HCT116 (cell line): ENCODE results near the gene OBSCN. TPM values are rescaled to one million over a fixed set of nuclear protein-coding genes. Genes with fewer than 3 reads are reported as not detected.

Experiments
- ATAC-seq: fragments of 200-7000 bp; cut with Tn5 transposase; 2 replicates; pipeline ENCODE4 v1.9.1; 2020; ENCODE audit warnings: mild to moderate bottlenecking, moderate library complexity
- BruUV-seq: library from RNA; stranded (reverse); fragments of 400-500 nt; replicated peaks from 2 replicates; lab custom pipeline; 2021; lab: Mats Ljungman, UMichigan
- CTCF ChIA-PET: fragments of 300-600 bp; sonication (Branson Sonifier 250); formaldehyde crosslinking; loops from one replicate; lab custom pipeline; 2021; ENCODE audit warnings: antibody characterized with exemption; lab: Charles Lee
- POLR2A ChIA-PET: fragments of 300-600, 350-600 bp; sonication (Branson Sonifier 250); formaldehyde crosslinking; loops from one replicate; lab custom pipeline; 2021; ENCODE audit warnings: antibody characterized with exemption; lab: Charles Lee
- RAD21 ChIA-PET, 2 experiments: fragments of 300-600 bp; sonication (Branson Sonifier 250); formaldehyde crosslinking; loops; one replicate each; lab custom pipeline; 2023; ENCODE audit warnings: low total read pairs in 2 of 2; ENCODE audit not compliant: uncharacterized antibody in 2 of 2, unreplicated experiment in 2 of 2, low non-redundant PET in 1 of 2; lab: Charles Lee
- DNase-seq: peaks from one replicate; pipeline ENCODE4 v3.0.0-alpha.2; 2010; ENCODE audit warnings: low read depth, low spot score
- H2AFZ ChIP-seq: fragments of 200-600 bp; shearing (Covaris generic), sonication (generic); 2 replicates; pipeline ENCODE4 v1.6.1; 2017; ENCODE audit warnings: low read depth, mixed run types, mixed read lengths, antibody characterized with exemption, low read length; ENCODE audit not compliant: poor library complexity, severe bottlenecking
- H3K27ac ChIP-seq: 2 replicates; pipeline ENCODE4 v1.5.1; 2012; ENCODE audit warnings: low read depth, low read length
- H3K27me3 ChIP-seq: fragments of 200-600 bp; sonication (generic); 2 replicates; pipeline ENCODE4 v1.6.1; 2016; ENCODE audit warnings: mixed run types, low read length, mixed read lengths; ENCODE audit not compliant: insufficient read depth
- H3K36me3 ChIP-seq, 2 experiments: fragments of 200-500 bp in 1 of 2; fragments of 200-600 bp in 1 of 2; sonication (Bioruptor generic) in 1 of 2; sonication (generic) in 1 of 2; 2 replicates each; pipeline versions ENCODE4 v1.5.1 to v1.6.1; 2014 to 2016; ENCODE audit warnings: low read length in 2 of 2, inconsistent platforms in 1 of 2, mixed read lengths in 1 of 2, mixed run types in 1 of 2; ENCODE audit not compliant: insufficient read depth in 2 of 2, control insufficient read depth in 1 of 2
- H3K4me1 ChIP-seq, 2 experiments: fragments of 200-600 bp in 1 of 2; sonication (generic) in 1 of 2; 2 replicates each; pipeline versions ENCODE4 v1.5.1 to v1.6.1; 2012 to 2017; ENCODE audit warnings: low read length in 2 of 2, inconsistent platforms in 1 of 2, mild to moderate bottlenecking in 1 of 2, mixed read lengths in 1 of 2, mixed run types in 1 of 2, moderate library complexity in 1 of 2; ENCODE audit not compliant: insufficient read depth in 2 of 2, control insufficient read depth in 1 of 2
- H3K4me2 ChIP-seq: fragments of 200-600 bp; sonication (generic); 2 replicates; pipeline ENCODE4 v1.6.1; 2017; ENCODE audit warnings: mixed run types, low read length, mixed read lengths
- H3K4me3 ChIP-seq, 2 experiments: fragments of 200-600 bp in 1 of 2; sonication (generic) in 1 of 2; replicated peaks in 1 of 2; 2 replicates each; pipeline ENCODE4 v1.5.1; 2011 to 2016; ENCODE audit warnings: low read length in 2 of 2, control low read depth in 1 of 2, low read depth in 1 of 2, mild to moderate bottlenecking in 1 of 2, mixed read lengths in 1 of 2, mixed run types in 1 of 2
- H3K79me2 ChIP-seq: fragments of 200-600 bp; sonication (generic); 2 replicates; pipeline ENCODE4 v1.6.1; 2017; ENCODE audit warnings: mild to moderate bottlenecking, mixed run types, low read length, moderate library complexity, mixed read lengths; ENCODE audit not compliant: insufficient read depth
- H3K9ac ChIP-seq: fragments of 200-600 bp; sonication (generic); 2 replicates; pipeline ENCODE4 v1.6.1; 2016; ENCODE audit warnings: low read length, mixed read lengths
- H3K9me2 ChIP-seq: fragments of 200-600 bp; sonication (generic), shearing (Covaris generic); 2 replicates; pipeline ENCODE4 v1.6.1; 2017; ENCODE audit warnings: mixed run types, mild to moderate bottlenecking, moderate library complexity; ENCODE audit not compliant: insufficient read depth
- H3K9me3 ChIP-seq, 2 experiments: fragments of 200-500 bp in 1 of 2; fragments of 200-600 bp in 1 of 2; sonication (Bioruptor generic) in 1 of 2; sonication (generic) in 1 of 2; 2 replicates each; pipeline ENCODE4 v1.6.1; 2014 to 2017; ENCODE audit warnings: low read length in 2 of 2, mixed read lengths in 2 of 2, inconsistent platforms in 1 of 2, low read depth in 1 of 2, mild to moderate bottlenecking in 1 of 2, mixed run types in 1 of 2, moderate library complexity in 1 of 2; ENCODE audit not compliant: control insufficient read depth in 1 of 2, insufficient read depth in 1 of 2
- H4K20me1 ChIP-seq: fragments of 200-600 bp; sonication (generic), shearing (Covaris generic); 2 replicates; pipeline ENCODE4 v1.6.1; 2017; ENCODE audit warnings: mixed run types, mild to moderate bottlenecking, moderate library complexity; ENCODE audit not compliant: insufficient read depth
- ATF3 ChIP-seq: IDR thresholded peaks from 2 replicates; pipeline ENCODE4 v1.6.1; 2012
- CBX3 ChIP-seq: IDR thresholded peaks from 2 replicates; pipeline ENCODE4 v1.6.1; 2012; ENCODE audit warnings: low read depth
- CEBPB ChIP-seq: IDR thresholded peaks from 2 replicates; pipeline ENCODE4 v1.6.1; 2012; ENCODE audit warnings: low read depth
- CTCF ChIP-seq, 3 experiments: fragments of 200-600 bp in 1 of 3; sonication (generic) in 1 of 3; IDR thresholded peaks in 2 of 3; conservative IDR thresholded peaks in 1 of 3; 2 replicates each; pipeline ENCODE4 v1.5.1; 2012 to 2017; ENCODE audit warnings: low read depth in 2 of 3, low read length in 2 of 3, antibody characterized with exemption in 1 of 3, borderline replicate concordance in 1 of 3, control low read depth in 1 of 3, mild to moderate bottlenecking in 1 of 3, mixed read lengths in 1 of 3, mixed run types in 1 of 3, moderate library complexity in 1 of 3; ENCODE audit not compliant: insufficient read depth in 1 of 3
- ELF1 ChIP-seq: IDR thresholded peaks from 2 replicates; pipeline ENCODE4 v1.6.1; 2012; ENCODE audit warnings: low read depth, borderline replicate concordance
- EZH2 ChIP-seq: fragments of 200-600 bp; sonication (generic); IDR thresholded peaks from 2 replicates; pipeline ENCODE4 v1.6.1; 2017; ENCODE audit warnings: antibody characterized with exemption, mixed run types
- EZH2phosphoT487 ChIP-seq: fragments of 200-600 bp; IDR thresholded peaks from 2 replicates; pipeline ENCODE4 v1.6.1; 2018; ENCODE audit warnings: antibody characterized with exemption, borderline replicate concordance
- JUND ChIP-seq: IDR thresholded peaks from 2 replicates; pipeline ENCODE4 v1.6.1; 2012
- MAX ChIP-seq: IDR thresholded peaks from 2 replicates; pipeline ENCODE4 v1.6.1; 2012
- POLR2A ChIP-seq: IDR thresholded peaks from 2 replicates; pipeline ENCODE4 v1.7.0; 2011; ENCODE audit warnings: borderline replicate concordance; ENCODE audit not compliant: insufficient read depth, insufficient read length; ENCODE audit errors: extremely low read depth
- POLR2AphosphoS5 ChIP-seq: IDR thresholded peaks from 2 replicates; pipeline ENCODE4 v1.6.1; 2011; ENCODE audit warnings: mild to moderate bottlenecking, low read depth, low read length, moderate library complexity
- RAD21 ChIP-seq: IDR thresholded peaks from 2 replicates; pipeline ENCODE4 v1.6.1; 2012; ENCODE audit warnings: low read depth, mild to moderate bottlenecking
- SIN3A ChIP-seq: IDR thresholded peaks from 2 replicates; pipeline ENCODE4 v1.6.1; 2012; ENCODE audit warnings: low read depth
- SP1 ChIP-seq: IDR thresholded peaks from 2 replicates; pipeline ENCODE4 v1.6.1; 2012; ENCODE audit warnings: low read depth
- SRF ChIP-seq: IDR thresholded peaks from 2 replicates; pipeline ENCODE4 v1.6.1; 2012; ENCODE audit warnings: low read depth
- TCF7L2 ChIP-seq: IDR thresholded peaks from 2 replicates; pipeline ENCODE4 v1.7.0; 2011; ENCODE audit warnings: borderline replicate concordance, inconsistent platforms; ENCODE audit not compliant: insufficient read depth, insufficient read length; ENCODE audit errors: extremely low read depth
- ZBTB33 ChIP-seq: IDR thresholded peaks from 2 replicates; pipeline ENCODE4 v1.6.1; 2011; ENCODE audit warnings: mild to moderate bottlenecking, low read length, moderate library complexity; ENCODE audit not compliant: insufficient replicate concordance; ENCODE audit errors: extremely low read depth
- ZFX ChIP-seq: fragments of 450-650 bp; IDR thresholded peaks from 2 replicates; pipeline ENCODE4 v1.6.1; 2017
- ZNF274 ChIP-seq: fragments of 200-500 bp; sonication (Bioruptor generic); IDR thresholded peaks from 2 replicates; pipeline ENCODE4 v1.6.1; 2014; ENCODE audit warnings: mild to moderate bottlenecking, low read depth, low read length, inconsistent platforms
- intact Hi-C: fragments of 100-400 bp; cut with micrococcal nuclease; formaldehyde crosslinking; loops from 2 replicates; pipeline ENCODE4 v1.10.0; 2022
- total RNA-seq: library from RNA; stranded (reverse); gene quantifications from one replicate; pipeline ENCODE4 v1.2.1, GENCODE V29; 2021; ENCODE audit not compliant: unreplicated experiment

The OBSCN gene
- total RNA-seq, 1 experiment from 2014 or later, result 16.6 TPM

- no TSS peak for BruUV-seq
- RAD21 ChIA-PET, result no interaction called here
- no peaks in the 10 kb centered on the region for H3K27me3 ChIP-seq
- no peak overlapping the region for H2AFZ ChIP-seq
- no peak overlapping the region for H3K4me2 ChIP-seq
- no peaks in the 10 kb centered on the region for H3K4me1 ChIP-seq
- TF ChIP-seq ELF1, result no peak
- TF ChIP-seq EZH2phosphoT487, result no peak
- no peak for TF ChIP-seq JUND
- TF ChIP-seq ZFX, result no peak
- TF ChIP-seq CEBPB, result no peak
- TF ChIP-seq SP1, result no peak
- TF ChIP-seq ZNF274, result no peak
- TF ChIP-seq SRF, result no peak
- TF ChIP-seq EZH2, result no peak
- no peak for TF ChIP-seq CTCF (IDR thresholded peaks at IDR 0.05 in 2 of 3, conservative IDR thresholded peaks at IDR 0.05 in 1 of 3; ENCODE audit: borderline replicate concordance in 1 of 3, insufficient read depth in 1 of 3, low read depth in 2 of 3, low read length in 2 of 3)
- no peak for TF ChIP-seq RAD21
- TF ChIP-seq SIN3A, result no peak
- TF ChIP-seq POLR2AphosphoS5, result no peak
- no peak for TF ChIP-seq CBX3
- TF ChIP-seq POLR2A, result no peak
- TF ChIP-seq TCF7L2, result no peak
- TF ChIP-seq MAX, result no peak
- no peak for TF ChIP-seq ZBTB33
- no peak for TF ChIP-seq ATF3
- TF ChIP-seq, all 23 proteins: peak for 0
- H3K9ac ChIP-seq, result no peak overlapping the region
- H3K79me2 ChIP-seq, result no peaks in the 10 kb centered on the region
- H3K27ac ChIP-seq, result no peak overlapping the region
- H3K9me3 ChIP-seq, result peaks cover 16 to 28% of the 10 kb centered on the region in 2 experiments; a peak in 3 of 4 replicates
- H3K9me2 ChIP-seq, result no peaks in the 10 kb centered on the region
- no peaks in the 10 kb centered on the region for H4K20me1 ChIP-seq
- ChIA-PET POLR2A (no interaction called here), CTCF (no interaction called here)
- DNase-seq (no peak), ATAC-seq (no peak)
- H3K36me3 ChIP-seq, result peaks cover 0 to 14% of the 10 kb centered on the region in 2 experiments; a peak in 1 of 4 replicates
- intact Hi-C loops, result no loop called here
- no peak overlapping the region for H3K4me3 ChIP-seq
Observed at GRCh38 chr1:228238461-228238860, 30.6 kb downstream of the OBSCN start.
